Sigmoid colon (tissue), 4 donors: ENCODE data around the gene ZNF132.

Experiments
- CTCF ChIP-seq, 4 experiments: fragments of 450-650 bp in 3 of 4; fragments of 200-600 bp in 1 of 4; IDR thresholded peaks; one replicate each; pipeline ENCODE4 v1.5.1; 2016 to 2019; ENCODE audit warnings: antibody characterized with exemption in 4 of 4, mild to moderate bottlenecking in 3 of 4, moderate library complexity in 2 of 4
- POLR2A ChIP-seq, 2 donors: fragments of 450-650 bp; IDR thresholded peaks; one replicate each; pipeline ENCODE4 v1.6.1; 2016; ENCODE audit warnings: antibody characterized with exemption in 2 of 2, mild to moderate bottlenecking in 2 of 2, moderate library complexity in 2 of 2
- POLR2AphosphoS5 ChIP-seq, 4 donors: sonication (generic); formaldehyde crosslinking; IDR thresholded peaks; one replicate each; pipeline ENCODE4 v1.6.1; 2017; ENCODE audit warnings: antibody characterized with exemption in 4 of 4

- TF ChIP-seq CTCF (IDR thresholded peaks at IDR 0.05) = no peak
- TF ChIP-seq POLR2A (IDR thresholded peaks at IDR 0.05) = no peak
- TF ChIP-seq POLR2AphosphoS5 (IDR thresholded peaks at IDR 0.05) = no peak
Measured at GRCh38 chr19:58450856-58451357, 11.0 kb upstream of the ZNF132 start.
